HG02970 (cell line): ENCODE measurements around the gene SCYGR1.
"Not testable (repeated sequence)": the region's sequence is repeated elsewhere in the genome, so short reads cannot be mapped to it uniquely, and the experiment has no call there.

Experiments
- ATAC-seq: cut with Tn5 transposase; IDR thresholded peaks from one replicate; pipeline ENCODE4 v1.9.1; 2021; ENCODE audit warnings: mild to moderate bottlenecking, moderate library complexity, moderate number of reproducible peaks; ENCODE audit not compliant: unreplicated experiment, low FRiP score

The SCYGR1 gene

GRCh38 chr2:227376656-227377396, 10.9 kb downstream of the SCYGR1 start:
- ATAC-seq = no peak

DNA sequence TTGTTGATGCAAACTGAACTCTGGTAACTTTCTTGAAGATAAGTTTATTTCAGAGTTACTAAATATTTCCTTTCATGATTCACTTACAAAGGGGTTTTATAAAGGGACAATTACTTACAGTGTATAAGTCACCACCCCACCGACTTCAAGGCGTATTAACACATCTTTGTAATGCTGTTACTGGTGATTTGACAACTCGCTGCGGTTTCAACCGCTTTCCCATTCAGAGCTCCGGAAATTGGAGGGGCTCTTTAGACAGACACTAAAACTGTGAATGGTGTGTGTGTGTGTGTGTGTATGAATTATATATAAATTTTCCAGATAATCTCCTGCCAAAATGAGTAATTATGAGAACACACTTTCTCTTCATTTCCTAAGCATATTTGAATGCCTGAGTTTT, 13.6 kb downstream of the SCYGR1 start:
- ATAC-seq = no peak

- ATAC-seq = no peak
Measured at GRCh38 chr2:227373389-227373788, 14.4 kb downstream of the SCYGR1 start.

GRCh38 chr2:227370791-227371312, 16.9 kb downstream of the SCYGR1 start:
- no peak for ATAC-seq

- ATAC-seq = no peak
Measured at GRCh38 chr2:227370092-227370491, 17.7 kb downstream of the SCYGR1 start.

- no peak for ATAC-seq
Measured at GRCh38 chr2:227368574-227368973, 19.2 kb downstream of the SCYGR1 start.

GRCh38 chr2:227367427-227367795, 20.3 kb downstream of the SCYGR1 start:
- no peak for ATAC-seq

GRCh38 chr2:227366769-227367426, 20.9 kb downstream of the SCYGR1 start:
- ATAC-seq = no peak

GRCh38 chr2:227365833-227366232, 21.9 kb downstream of the SCYGR1 start:
- no peak for ATAC-seq

DNA sequence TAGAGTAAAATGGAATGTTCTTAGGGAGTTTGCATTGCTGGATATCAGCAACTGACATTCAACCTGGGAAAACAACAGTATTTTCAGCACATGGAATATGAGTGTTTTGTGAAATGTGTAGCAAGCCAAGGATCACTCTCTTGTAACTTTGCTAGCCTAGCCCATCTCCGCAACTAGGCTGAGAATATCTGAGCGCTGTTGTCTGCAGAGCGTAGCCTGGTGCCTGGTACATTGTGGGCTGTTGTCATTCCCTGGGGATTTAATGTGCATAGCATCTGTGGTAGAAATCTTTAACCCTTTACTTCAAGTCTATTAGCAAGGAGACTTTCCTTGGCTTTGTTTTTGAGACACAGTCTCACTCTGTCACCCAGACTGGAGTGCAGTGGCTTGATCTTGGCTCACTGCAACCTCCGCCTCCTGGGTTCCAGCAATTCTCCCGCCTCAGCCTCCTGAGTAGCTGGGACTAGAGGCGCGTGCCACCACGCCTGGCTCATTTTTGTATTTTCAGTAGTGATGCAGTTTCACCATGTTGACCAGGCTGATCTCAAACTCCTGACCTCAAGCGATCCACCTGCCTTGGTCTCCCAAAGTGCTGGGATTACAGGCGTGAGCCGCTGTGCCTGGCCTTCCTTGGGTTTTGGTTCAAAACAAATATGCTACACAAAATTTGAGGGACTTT, 23.0 kb downstream of the SCYGR1 start:
- ATAC-seq = not testable (repeated sequence)

DNA sequence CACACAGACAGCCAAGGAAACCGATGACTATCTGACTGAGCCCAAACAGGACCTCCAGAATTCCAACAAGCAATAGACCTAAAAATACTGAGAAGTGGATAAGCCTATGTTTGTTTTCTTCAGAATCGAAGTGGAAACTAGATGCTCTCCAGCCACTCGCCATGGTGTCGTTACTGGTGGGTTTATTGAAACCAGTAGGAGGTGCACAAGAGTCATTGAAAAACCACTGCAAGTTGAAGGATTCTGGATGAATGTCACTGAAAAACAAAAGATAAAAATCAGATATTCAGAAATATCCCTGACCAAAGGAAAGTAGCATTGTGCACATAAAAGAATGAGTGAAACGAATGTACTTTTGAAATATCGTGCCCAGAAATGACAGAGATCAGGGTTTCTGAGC, 24.0 kb downstream of the SCYGR1 start:
- no peak for ATAC-seq

DNA sequence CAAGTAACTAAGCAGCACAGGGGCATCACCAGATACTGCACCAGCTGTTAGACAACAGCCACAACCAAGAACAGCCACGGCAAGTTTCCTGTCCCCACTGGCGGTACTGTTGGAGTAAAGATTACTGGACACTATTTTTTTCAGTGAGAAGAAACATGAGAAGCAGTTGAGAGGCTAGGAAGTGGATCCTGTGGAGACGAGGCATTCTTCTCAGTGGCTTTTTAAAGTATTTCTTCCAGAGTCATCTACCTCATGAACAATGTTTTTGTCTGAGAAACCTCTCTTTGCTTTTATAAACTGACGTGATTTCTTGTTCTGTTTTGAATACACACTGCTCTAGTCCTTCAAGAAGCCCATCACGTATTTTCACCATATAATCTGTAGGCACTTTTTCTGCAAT, 27.4 kb downstream of the SCYGR1 start:
- no peak for ATAC-seq

DNA sequence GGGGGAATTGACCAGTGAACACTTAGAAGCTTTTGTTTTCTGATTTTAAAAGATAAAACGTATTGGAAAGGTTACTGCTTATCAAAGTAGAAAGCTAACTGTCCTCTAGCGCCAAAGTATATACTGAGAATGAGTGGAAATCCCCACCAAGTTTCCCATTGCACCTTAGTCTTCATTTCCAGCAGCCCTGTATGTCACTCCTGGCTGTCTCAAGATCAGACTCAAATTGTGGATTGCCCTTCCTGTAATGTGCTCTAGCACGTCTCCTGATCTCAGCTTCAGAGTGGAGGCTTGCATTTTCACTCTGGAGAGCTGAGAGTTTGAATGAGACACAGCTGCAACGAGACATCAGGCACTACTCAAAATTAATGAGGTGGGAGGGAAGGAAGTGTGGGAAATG, 36.1 kb downstream of the SCYGR1 start:
- no peak for ATAC-seq

DNA sequence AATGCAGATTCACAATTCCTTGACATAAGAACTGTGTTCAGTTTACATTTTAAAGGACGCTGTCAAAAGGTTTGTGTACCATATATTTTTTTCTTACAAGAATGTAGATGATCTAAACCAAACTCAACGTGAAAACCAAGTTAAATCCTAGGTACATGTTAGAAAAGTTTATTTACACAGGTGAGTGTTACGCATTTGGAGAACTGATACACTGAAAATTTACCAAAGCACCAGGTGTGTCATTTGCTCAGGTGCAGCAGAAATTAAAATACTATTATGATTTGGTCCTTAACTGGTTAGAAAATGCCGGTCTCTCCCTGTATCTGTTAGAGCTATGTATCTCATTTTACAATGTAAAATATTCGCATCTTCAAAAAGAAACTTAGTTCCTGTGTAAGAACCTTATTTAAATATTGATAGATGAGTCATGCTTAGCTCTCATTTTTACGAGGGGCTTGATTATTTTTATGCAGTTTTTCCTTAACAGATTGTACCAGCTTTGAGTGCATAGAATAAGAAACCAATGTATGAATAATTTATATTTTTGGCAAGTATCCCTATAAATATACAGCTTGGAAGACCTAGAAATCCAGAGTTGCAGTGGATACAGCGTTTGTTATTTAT, 37.6 kb downstream of the SCYGR1 start:
- ATAC-seq = no peak

GRCh38 chr2:227348324-227348723, 39.4 kb downstream of the SCYGR1 start:
- ATAC-seq = no peak

DNA sequence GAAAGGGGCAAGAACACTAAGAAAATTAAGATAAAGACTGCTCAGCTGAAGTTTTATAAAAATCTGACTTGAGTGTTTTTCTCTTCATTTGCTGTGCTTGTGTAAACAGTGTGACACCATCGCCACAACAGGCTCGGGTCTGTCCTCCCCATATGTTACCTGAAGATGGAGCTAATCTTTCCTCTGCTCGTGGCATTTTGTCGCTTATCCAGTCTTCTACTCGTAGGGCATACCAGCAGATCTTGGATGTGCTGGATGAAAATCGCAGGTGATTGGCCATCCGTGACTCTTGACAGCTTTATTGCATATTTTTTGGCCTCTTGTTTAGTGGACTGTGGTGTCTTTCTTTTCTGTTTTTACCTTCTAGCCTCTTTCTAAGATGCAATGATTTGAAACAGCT, 40.6 kb downstream of the SCYGR1 start:
- no peak for ATAC-seq

DNA sequence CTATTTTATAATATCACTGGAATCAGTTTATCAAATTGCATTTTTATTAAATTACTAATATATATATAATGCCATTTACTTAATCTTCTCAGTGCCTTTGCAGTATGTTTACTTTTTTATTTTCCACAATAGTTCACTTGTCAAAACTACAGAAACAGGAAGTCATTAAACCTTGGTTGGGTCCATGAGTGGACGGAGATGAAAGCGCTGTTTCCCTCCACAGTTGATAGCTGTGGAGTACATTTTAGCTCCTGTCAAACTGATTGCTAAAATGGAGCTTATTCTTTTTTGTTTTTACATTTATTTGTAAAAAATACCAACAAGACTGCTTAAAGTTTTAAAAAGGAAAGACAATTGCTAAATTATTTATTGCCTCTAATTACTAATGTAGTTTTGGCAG, 43.5 kb downstream of the SCYGR1 start:
- ATAC-seq = no peak

- no peak for ATAC-seq
Measured at GRCh38 chr2:227341553-227341952, 46.2 kb downstream of the SCYGR1 start.

GRCh38 chr2:227340106-227340505, 47.6 kb downstream of the SCYGR1 start:
- no peak for ATAC-seq

- no peak for ATAC-seq
Measured at GRCh38 chr2:227339098-227339599, 48.6 kb downstream of the SCYGR1 start.
